ENCODE measurements around the gene C11orf86.
"Not testable (repeated sequence)": the region's sequence is repeated elsewhere in the genome, so short reads cannot be mapped to it uniquely, and the experiment has no call there.

Gene C11orf86

GRCh38 chr11:66986178-66986545 is 11.1 kb downstream of the C11orf86 start:
- Histone ChIP-seq H3K9me3 (ENCODE audit: low read length) (no peaks in the 10 kb centered on the region), H3K27me3 (ENCODE audit: insufficient read depth, low read length) (no peaks in the 10 kb centered on the region), H3K4me3 (ENCODE audit: low read length) (no peak overlapping the region), H2AFZ (ENCODE audit: low read depth, low read length) (no peak overlapping the region), H3K36me3 (ENCODE audit: insufficient read depth, low read length) (no peaks in the 10 kb centered on the region), H3K4me1 (ENCODE audit: insufficient read depth, low read length) (no peaks in the 10 kb centered on the region)

DNA sequence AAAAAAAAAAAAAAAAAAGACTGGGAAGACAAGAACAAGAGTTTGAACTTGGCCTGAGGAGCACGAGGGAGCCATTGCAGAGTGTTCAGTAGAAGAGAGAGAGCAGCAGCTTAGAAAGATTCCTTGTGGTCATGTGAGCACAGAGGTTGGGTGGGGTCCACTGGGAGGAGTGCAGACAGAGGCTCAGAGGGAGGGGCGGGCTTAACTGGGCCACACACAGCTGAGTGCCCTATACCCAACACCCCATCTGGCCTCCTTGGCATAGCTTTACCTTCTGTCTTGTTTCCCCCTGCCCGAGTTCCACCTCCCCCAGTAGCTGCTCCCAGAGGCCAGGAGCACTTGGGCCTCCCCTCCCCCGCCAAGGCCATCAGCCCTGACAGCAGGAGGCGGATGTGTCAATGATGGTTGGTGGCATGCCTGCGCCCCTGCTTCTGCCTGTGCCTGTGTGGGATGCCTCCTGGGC is 12.1 kb downstream of the C11orf86 start:
- Histone ChIP-seq H3K27me3 (ENCODE audit: insufficient read depth, low read length) (no peaks in the 10 kb centered on the region), H3K36me3 (ENCODE audit: insufficient read depth, low read length) (no peaks in the 10 kb centered on the region), H3K4me1 (ENCODE audit: insufficient read depth, low read length) (no peaks in the 10 kb centered on the region), H2AFZ (ENCODE audit: low read depth, low read length) (no peak overlapping the region), H3K4me3 (ENCODE audit: low read length) (no peak overlapping the region), H3K9me3 (ENCODE audit: low read length) (no peaks in the 10 kb centered on the region)

DNA sequence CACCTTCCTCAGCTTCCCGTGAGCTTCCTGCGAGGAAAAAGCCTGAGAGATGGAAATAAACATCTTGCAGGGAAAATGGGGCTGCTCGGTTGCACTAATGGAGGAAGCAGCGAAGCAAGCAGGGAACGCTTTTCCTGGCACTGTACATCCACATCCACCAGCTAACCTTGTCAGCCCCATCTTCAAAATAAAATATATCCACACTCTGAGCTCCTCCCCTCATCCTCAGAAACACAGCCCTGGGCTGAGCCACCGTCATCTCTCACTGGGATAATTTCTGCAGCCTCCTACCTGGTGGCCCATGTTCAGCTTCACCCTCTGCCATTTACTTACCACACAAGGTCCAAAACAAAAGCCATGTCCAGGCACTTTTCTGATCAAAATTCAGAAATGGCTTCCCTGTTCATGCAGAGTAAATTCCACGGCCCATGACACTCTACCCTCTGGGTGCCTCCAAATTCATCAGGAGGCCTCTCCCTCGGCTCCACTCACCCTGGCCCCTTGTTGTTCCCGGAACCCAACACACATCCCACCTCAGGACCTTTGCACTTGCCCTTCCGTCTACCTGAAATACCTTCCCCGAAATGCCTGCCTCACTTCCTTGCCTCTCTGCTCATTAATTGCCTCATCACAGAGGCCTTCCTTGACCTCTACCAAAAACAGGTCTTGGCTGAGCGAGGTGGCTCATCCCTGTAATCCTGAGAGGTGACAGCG is 13.0 kb downstream of the C11orf86 start:
- Histone ChIP-seq H3K36me3 (ENCODE audit: insufficient read depth, low read length) (no peaks in the 10 kb centered on the region), H2AFZ (ENCODE audit: low read depth, low read length) (no peak overlapping the region), H3K4me3 (ENCODE audit: low read length) (no peak overlapping the region), H3K27me3 (ENCODE audit: insufficient read depth, low read length) (no peaks in the 10 kb centered on the region), H3K4me1 (ENCODE audit: insufficient read depth, low read length) (no peaks in the 10 kb centered on the region), H3K9me3 (ENCODE audit: low read length) (no peaks in the 10 kb centered on the region)

DNA sequence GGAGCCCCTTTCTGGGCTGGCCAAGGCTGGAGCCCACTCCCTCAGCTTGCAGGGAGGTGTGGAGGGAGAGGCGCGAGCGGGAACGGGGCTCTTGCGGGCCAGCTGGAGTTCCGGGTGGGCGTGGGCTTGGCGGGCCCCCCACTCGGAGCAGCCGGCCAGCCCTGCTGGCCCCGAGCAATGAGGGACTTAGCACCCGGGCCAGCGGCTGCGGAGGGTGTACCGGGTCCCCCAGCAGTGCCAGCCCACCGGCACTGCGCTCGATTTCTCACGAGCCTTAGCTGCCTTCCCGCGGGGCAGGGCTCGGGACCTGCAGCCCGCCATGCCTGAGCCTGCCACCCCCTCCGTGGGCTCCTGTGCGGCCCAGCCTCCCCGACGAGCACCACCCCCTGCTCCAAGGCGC is 13.6 kb downstream of the C11orf86 start:
- H3K4me1 ChIP-seq (ENCODE audit: insufficient read depth, low read length); H3K4me3 ChIP-seq (ENCODE audit: low read length); H3K27me3 ChIP-seq (ENCODE audit: insufficient read depth, low read length); H2AFZ ChIP-seq (ENCODE audit: low read depth, low read length); H3K36me3 ChIP-seq (ENCODE audit: insufficient read depth, low read length); H3K9me3 ChIP-seq (ENCODE audit: low read length): not testable (repeated sequence)

- H3K4me3 ChIP-seq (ENCODE audit: low read length); H2AFZ ChIP-seq (ENCODE audit: low read depth, low read length); H3K9me3 ChIP-seq (ENCODE audit: low read length); H3K36me3 ChIP-seq (ENCODE audit: insufficient read depth, low read length); H3K27me3 ChIP-seq (ENCODE audit: insufficient read depth, low read length); H3K4me1 ChIP-seq (ENCODE audit: insufficient read depth, low read length): not testable (repeated sequence)
These were observed 14.3 kb downstream of the C11orf86 start for GRCh38 chr11:66989360-66989759.

- Histone ChIP-seq H3K36me3 (ENCODE audit: insufficient read depth, low read length) (no peaks in the 10 kb centered on the region), H3K9me3 (ENCODE audit: low read length) (no peaks in the 10 kb centered on the region), H3K27me3 (ENCODE audit: insufficient read depth, low read length) (no peaks in the 10 kb centered on the region), H3K4me1 (ENCODE audit: insufficient read depth, low read length) (no peaks in the 10 kb centered on the region), H3K4me3 (ENCODE audit: low read length) (no peak overlapping the region), H2AFZ (ENCODE audit: low read depth, low read length) (no peak overlapping the region)
These were observed 16.9 kb downstream of the C11orf86 start for GRCh38 chr11:66992041-66992440.

DNA sequence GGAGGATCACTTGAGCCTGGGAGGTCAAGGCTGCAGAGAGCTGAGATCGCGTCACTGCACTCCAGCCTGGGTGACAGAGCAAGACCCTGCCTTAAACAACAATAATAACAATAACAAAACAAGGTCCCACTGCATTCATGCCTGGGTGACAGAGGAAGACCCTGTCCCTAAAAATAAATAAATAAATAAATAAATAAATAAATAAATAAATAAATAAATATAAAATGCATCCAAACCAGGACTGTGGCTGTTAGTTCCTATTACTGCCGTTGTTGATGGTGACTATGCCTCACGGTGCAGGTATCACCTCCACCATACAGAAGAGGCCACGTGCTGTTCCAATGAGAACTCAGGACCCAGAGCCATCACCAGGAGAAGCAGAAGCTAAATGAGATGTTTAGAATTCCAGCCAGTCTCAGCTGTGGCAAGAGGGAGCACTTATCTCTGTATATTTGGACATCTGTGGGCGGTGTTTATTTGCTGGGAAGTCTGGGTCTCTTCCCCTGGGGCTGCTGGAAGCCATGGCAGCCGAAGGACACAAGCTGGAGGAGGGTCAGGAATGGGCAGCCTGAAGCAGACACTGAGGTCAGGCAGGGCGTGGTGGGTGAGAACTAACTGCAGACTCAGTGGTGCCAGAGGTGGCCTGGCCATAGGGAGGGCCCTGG is 21.6 kb downstream of the C11orf86 start:
- Histone ChIP-seq H3K4me3 (ENCODE audit: low read length) (no peak overlapping the region), H2AFZ (ENCODE audit: low read depth, low read length) (no peak overlapping the region)

DNA sequence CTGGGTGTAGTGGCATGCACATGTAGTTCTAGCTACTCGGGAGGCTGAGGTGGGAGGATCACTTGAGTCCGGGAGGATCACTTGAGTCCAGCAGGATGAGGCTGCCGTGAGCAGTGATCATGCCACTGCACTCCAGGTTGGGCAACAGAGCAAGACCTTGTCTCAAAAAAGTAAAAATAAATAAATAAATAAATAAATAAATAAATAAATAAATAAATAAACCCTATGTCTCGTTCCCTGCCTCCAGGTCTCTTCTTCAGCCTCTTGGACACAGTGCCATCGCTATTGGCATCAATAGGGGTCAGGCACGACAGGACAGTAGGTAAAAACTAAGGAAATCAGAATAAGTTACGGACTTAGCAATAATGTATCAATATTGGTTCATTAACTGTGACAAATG is 24.5 kb downstream of the C11orf86 start:
- Histone ChIP-seq H3K4me1 (ENCODE audit: insufficient read depth, low read length) (peaks cover 13% of the 10 kb centered on the region), H3K27me3 (ENCODE audit: insufficient read depth, low read length) (no peaks in the 10 kb centered on the region), H3K36me3 (ENCODE audit: insufficient read depth, low read length) (no peaks in the 10 kb centered on the region), H3K4me3 (ENCODE audit: low read length) (no peak overlapping the region), H2AFZ (ENCODE audit: low read depth, low read length) (no peak overlapping the region), H3K9me3 (ENCODE audit: low read length) (no peaks in the 10 kb centered on the region)

More for the DNA sequence above, 21.6 kb downstream of the C11orf86 start:
- H3K4me1 ChIP-seq (ENCODE audit: insufficient read depth, low read length), result peaks cover under 1% of the 10 kb centered on the region
- H3K9me3 ChIP-seq (ENCODE audit: low read length), result no peaks in the 10 kb centered on the region
- no peaks in the 10 kb centered on the region for H3K27me3 ChIP-seq (ENCODE audit: insufficient read depth, low read length)
- H3K36me3 ChIP-seq (ENCODE audit: insufficient read depth, low read length), result no peaks in the 10 kb centered on the region

GRCh38 chr11:67001332-67001731 is 26.2 kb downstream of the C11orf86 start:
- Histone ChIP-seq H3K9me3 (ENCODE audit: low read length) (no peaks in the 10 kb centered on the region), H3K27me3 (ENCODE audit: insufficient read depth, low read length) (no peaks in the 10 kb centered on the region), H3K36me3 (ENCODE audit: insufficient read depth, low read length) (no peaks in the 10 kb centered on the region), H2AFZ (ENCODE audit: low read depth, low read length) (no peak overlapping the region), H3K4me3 (ENCODE audit: low read length) (no peak overlapping the region), H3K4me1 (ENCODE audit: insufficient read depth, low read length) (peaks cover 13% of the 10 kb centered on the region)

DNA sequence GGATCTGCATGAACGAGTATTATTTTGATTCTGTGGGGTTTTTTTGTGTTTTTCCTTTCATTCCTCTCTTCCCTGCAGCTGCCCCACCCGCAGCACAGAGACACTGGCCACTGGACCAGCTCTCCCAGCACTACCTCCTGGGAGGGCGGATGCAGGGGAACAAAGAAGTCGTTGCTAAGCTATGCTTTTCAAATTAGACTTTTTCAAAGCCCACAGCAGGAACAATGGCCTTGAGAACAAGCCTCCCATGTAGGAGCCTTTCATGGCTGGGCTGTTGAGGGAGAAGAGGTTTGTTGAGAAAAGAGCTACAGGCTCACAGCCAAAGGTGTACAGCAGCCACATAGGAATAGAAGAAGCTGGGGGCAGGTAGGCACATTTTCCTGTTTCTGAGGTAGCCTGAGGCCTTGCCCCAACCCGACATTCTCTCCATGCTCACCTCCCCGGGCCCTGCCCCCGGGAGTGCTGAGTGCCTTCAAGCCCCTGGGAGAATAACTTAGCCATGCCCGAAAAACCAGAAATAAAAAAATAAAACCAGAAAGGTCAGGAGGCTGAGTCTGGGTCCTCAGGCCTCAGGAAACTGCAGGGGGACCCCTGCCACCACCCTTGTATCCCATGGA is 27.3 kb downstream of the C11orf86 start:
- Histone ChIP-seq H3K36me3 (ENCODE audit: insufficient read depth, low read length) (no peaks in the 10 kb centered on the region), H3K9me3 (ENCODE audit: low read length) (no peaks in the 10 kb centered on the region), H3K27me3 (ENCODE audit: insufficient read depth, low read length) (no peaks in the 10 kb centered on the region), H3K4me3 (ENCODE audit: low read length) (peak overlapping the region; percentile 13), H3K4me1 (ENCODE audit: insufficient read depth, low read length) (peaks cover 13% of the 10 kb centered on the region), H2AFZ (ENCODE audit: low read depth, low read length) (peak overlapping the region; percentile 12)

- Histone ChIP-seq H3K4me3 (ENCODE audit: low read length) (no peak overlapping the region), H3K27me3 (ENCODE audit: insufficient read depth, low read length) (no peaks in the 10 kb centered on the region), H3K4me1 (ENCODE audit: insufficient read depth, low read length) (peaks cover 13% of the 10 kb centered on the region), H3K36me3 (ENCODE audit: insufficient read depth, low read length) (no peaks in the 10 kb centered on the region), H2AFZ (ENCODE audit: low read depth, low read length) (no peak overlapping the region), H3K9me3 (ENCODE audit: low read length) (no peaks in the 10 kb centered on the region)
These were observed 27.9 kb downstream of the C11orf86 start for GRCh38 chr11:67002921-67003411.

GRCh38 chr11:67005200-67005599 is 30.1 kb downstream of the C11orf86 start:
- H2AFZ ChIP-seq (ENCODE audit: low read depth, low read length); H3K9me3 ChIP-seq (ENCODE audit: low read length); H3K27me3 ChIP-seq (ENCODE audit: insufficient read depth, low read length); H3K4me3 ChIP-seq (ENCODE audit: low read length); H3K36me3 ChIP-seq (ENCODE audit: insufficient read depth, low read length): not testable (repeated sequence)
- peaks cover 13% of the 10 kb centered on the region for H3K4me1 ChIP-seq (ENCODE audit: insufficient read depth, low read length)

DNA sequence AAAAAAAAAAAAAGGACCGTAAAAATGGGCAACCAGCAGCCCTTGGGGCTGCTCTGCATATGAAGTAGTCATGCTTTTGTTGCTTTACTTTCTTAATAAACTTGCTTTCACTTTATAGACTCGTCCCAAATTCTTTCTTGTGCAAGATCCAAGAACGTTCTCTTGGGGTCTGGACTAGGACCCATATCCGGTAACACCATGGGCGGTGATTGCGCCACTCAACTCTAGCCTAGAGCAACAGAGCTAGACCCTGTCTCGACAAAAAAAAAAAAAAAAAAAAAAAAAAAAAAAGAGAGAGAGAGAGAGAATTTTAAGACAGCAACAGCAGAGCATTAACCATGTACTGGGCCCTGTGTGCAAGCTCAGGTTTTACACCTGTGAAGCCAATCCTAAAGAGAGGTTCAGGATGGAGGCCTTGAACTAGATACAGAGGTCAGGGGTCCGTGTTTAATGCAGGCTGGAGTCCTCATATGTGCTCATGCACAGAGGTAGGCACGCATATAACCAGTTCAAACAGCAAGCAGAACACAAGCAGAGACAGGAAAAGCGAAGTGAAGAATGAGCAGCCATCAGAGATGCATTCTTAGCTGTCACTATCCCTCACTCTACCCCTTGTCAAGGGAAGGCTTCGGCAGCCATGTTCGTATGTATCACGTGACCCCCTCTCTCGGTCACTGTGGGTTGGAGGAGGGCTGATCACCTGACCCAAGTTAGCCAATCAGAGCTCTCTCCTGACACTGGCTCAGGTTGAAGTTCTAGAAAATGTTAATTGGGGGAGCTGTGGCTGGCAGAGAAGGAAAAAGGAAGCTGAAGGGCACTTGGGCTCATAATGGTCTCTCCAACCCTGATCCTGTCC is 31.2 kb downstream of the C11orf86 start:
- H3K4me3 ChIP-seq (ENCODE audit: low read length), result no peak overlapping the region

More for the DNA sequence above, 31.2 kb downstream of the C11orf86 start:
- Histone ChIP-seq H3K36me3 (ENCODE audit: insufficient read depth, low read length) (no peaks in the 10 kb centered on the region), H2AFZ (ENCODE audit: low read depth, low read length) (peak overlapping the region; percentile 15), H3K4me1 (ENCODE audit: insufficient read depth, low read length) (peaks cover 13% of the 10 kb centered on the region), H3K27me3 (ENCODE audit: insufficient read depth, low read length) (no peaks in the 10 kb centered on the region), H3K9me3 (ENCODE audit: low read length) (no peaks in the 10 kb centered on the region)

All from neuron (in vitro differentiated cells).